GM11168 (cell line): Measurements from ENCODE around the gene MAPKAPK3.

Source experiments
- in situ Hi-C: fragments of 300-500 bp; cut with MboI; formaldehyde crosslinking; loops from one replicate; pipeline ENCODE4 v1.12.0; 2022; ENCODE audit warnings: low sequenced_read_pairs; ENCODE audit not compliant: unreplicated experiment

MAPKAPK3 gene

GRCh38 chr3:50617096-50617791, at the start of gene MAPKAPK3:
TSS of gene MAPKAPK3 (plus strand) at chr3:50617151. CDS start at chr3:50617566, 415 bp downstream.
- in situ Hi-C loops, result no loop called here

GRCh38 chr3:50567386-50568167, 49.4 kb upstream of the MAPKAPK3 start, which contains the start of gene C3orf18:
TSS of gene C3orf18 (minus strand) at chr3:50567747. CDS start at chr3:50565699, 2,048 bp downstream.
- in situ Hi-C loops, result no loop called here

DNA sequence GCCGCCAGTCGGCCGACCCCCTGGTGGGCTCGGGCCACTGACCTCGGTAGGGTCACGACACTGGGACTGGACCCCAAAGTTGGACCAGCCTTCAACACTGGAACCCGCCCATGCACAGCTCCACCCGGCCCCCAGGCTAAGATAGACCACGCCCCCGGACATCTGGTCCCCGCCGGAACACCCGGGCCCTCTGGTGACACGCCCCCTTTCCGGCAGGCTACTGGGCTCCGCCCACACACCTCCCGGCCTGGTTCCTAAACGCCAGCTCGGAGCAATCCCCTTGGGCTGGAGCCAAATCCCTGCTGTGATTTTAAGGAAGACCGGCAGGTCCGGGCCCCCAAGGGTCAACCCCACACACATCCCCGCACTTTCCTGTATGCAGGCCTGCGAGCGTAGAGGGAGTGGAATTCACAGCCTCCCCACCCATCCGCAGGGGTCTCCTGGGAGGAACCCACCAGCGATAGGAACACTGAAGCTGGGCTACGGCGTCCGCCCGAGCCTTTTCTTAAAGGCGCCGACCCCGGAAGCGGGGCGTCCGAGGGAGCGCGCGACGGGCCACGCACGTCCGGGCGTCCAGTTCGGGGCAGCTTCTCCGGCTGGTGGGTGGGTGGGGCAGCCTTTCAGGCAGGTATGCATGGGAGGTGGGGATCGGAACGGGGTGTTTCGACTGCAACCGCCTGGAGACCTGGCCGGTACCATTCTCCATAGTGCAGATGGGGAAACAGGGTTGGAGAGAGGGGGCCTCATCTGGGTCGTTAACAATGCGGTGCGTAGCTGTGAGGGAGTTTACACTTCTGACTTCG, 47.8 kb upstream of the MAPKAPK3 start, which contains the start of gene HEMK1:
Gene HEMK1 (plus strand): TSS at position 576 of the 803 bp plus-strand sequence. CDS start 1,583 bp downstream, outside the sequence.
- in situ Hi-C loops, result no loop called here

DNA sequence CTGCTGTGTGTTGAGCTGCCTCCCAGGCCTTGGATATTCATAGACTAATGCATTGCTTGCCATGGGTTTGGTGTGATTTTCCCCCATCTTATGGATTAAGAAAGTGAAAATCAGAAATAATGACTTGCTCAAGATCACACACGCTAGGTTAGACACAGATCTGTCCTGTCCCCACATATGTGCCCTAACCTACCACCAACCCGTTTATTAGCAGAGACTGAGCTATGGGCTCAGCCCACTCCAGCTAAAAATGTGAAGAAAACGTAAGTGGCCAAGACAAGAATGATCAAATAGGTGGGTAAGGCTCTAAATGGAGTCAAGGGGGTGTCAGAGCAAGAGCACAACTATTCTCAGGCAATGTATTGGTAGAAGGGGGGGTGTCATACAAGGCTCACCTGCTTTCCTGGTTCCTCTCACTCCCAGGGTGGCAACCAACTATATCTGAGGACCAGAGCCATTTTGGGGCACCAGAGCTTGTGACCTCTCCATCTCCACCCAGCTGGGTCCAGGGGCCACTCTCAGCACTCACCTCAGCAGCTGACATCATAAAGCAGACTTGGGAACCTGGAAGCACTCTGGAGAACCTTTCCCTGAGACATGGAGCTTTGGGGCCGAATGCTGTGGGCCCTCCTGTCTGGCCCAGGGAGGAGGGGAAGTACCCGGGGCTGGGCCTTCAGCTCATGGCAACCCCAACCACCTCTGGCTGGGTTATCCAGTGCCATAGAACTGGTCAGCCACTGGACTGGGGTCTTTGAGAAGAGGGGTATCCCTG, 46.3 kb upstream of the MAPKAPK3 start:
- in situ Hi-C loops, result no loop called here

DNA sequence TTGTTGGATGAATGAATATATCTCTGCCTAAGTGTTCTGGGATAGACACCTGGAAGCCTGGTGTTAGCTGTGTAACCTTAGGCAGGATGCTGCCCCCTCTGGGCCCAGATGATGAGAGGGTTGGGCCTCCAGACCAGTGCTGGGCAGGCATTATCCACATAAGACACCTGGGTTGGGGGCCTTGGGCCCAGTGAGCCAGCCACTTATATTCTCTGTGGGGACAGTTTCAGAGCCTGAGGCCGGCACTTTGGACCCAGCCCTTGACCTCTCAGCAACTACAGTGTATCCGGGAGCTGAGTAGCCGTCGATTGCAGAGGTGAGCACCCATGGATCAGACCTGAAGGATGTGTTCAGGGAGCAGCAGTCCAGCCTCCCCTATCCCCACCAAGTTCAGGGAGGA, 45.5 kb upstream of the MAPKAPK3 start:
- in situ Hi-C loops, result no loop called here

GRCh38 chr3:50572158-50572557, 44.8 kb upstream of the MAPKAPK3 start:
- in situ Hi-C loops, result no loop called here

DNA sequence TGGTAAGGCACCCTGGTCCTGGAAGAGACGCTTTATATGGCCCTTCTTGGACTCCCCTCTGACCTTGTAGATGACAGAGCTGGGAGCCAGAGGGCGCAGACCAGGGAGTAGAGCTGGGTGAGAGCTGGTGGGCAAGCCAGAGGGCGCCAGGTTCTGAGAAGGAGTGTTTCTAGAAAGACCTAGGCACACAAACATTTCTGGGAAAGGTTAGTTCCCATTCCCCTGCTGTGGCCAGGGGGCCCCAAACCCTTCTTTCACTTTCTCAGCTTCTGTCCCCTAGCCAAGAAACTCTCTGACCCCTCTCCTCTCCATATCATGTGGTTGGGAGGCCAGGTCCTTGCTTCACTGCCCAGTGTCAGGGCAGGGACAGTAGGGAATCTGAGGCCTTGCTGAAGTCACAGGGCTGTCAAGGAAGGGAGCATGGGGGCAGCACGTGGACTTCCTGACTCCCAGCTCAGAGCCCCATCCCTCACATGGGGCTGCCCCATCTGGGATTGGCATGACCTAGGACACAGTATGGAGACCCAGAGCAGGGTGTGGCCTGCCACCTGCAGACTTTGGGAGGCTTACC, 44.1 kb upstream of the MAPKAPK3 start:
- in situ Hi-C loops, result no loop called here

- in situ Hi-C loops, result no loop called here
Measured at GRCh38 chr3:50573566-50574443, 43.1 kb upstream of the MAPKAPK3 start.

DNA sequence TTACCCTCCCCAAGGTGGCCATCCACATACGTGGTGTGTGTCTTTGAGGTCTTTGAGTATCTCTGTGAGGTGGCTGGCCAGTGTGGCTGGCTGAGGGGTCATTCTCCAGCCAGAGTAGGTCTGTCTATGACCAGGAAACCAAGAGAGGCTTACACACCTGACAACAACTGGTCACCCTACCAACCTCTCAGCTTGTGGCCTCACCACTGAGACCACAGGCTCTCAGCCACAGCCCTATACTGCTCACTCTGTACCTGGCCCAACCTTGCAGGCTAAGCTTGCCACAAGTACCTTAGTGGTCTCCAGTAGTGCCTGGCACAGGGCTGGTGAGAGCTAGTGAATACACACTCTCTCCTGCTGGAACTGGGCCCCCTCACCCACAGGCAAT, 42.5 kb upstream of the MAPKAPK3 start:
- in situ Hi-C loops, result no loop called here

DNA sequence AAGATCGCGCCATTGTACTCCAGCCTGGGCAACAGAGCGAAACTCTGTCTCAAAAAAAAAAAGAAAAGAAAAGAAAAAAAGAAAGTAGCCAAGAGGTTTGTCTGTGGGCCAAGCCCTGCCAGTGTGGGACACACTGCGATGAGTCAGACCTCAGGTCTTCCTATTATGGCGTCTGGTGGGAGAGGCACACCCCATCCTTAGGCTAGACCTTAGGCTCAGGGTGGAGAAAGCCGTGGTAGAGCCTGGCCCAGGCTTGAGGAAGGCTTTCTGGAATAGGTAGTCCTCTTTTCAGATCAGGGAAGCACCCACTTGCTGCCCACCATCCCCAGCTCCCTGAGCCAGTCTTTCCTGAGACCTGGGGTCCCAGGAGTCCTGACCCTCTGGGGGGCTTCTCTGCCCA, 41.6 kb upstream of the MAPKAPK3 start:
- in situ Hi-C loops, result loop anchor here (5.0 kb wide), 1 partner anchor 37 kb away; the partner anchor contains the start of gene CISH

- in situ Hi-C loops, result loop anchor here (5.0 kb wide), 1 partner anchor 35 kb away; the partner anchor contains the start of gene CISH
Measured at GRCh38 chr3:50577348-50577747, 39.6 kb upstream of the MAPKAPK3 start.

DNA sequence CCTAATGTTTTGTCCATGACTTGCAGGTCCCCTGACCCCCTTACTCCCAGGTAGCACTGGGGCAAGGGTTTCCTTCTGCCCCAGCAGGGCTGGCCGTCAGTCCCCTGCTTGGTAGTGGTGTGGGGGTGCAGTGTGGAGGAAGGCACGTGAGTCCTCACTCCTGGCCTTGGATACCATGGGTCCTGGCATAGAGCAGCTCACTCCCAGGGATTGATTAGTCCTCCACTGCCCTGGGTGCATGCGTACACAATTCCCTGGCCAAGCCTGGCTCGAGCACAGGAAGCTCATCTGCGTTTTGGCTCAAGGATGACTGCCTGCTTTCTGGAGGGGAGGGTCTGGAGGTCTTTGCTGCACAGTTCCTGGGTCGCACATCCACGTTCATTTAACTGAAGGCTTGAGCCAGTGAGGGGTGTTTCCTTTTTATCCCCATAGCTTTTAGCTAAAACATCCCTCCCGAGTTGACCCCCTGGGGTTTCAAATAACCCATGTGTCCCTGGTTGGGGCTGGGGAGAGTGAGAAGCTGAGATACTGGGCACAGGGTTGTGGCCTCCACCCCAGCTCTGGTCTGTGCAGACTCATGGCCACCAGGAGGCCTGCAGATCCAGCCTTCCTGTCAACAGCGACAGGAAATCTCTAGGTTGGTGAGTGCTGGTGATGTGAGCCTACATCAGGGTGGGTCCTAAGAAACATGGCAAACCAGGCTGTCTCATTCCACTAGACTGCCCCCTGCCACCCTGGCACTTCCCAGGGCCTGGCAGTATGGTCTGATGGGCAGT, 36.1 kb upstream of the MAPKAPK3 start:
- in situ Hi-C loops, result no loop called here

DNA sequence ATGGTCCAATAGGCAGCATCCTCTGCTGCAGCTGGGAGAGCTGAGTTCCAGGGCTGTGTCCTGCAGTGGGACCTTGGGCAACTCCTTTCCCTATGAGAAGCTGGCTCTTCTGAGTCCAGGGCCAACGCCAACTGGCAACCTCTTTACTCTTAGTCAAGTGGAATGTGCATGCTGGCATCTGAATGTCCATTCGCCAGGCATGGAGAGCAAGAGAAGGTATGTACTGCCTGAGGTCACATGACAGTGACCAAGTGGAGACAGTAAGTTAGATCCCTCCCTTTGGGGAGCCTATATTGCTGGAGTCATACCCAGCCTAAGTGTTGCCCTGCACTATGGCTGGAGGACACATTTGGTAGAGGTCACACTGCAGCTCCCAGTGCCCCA, 35.5 kb upstream of the MAPKAPK3 start:
- in situ Hi-C loops, result no loop called here

GRCh38 chr3:50582083-50582482, 34.9 kb upstream of the MAPKAPK3 start:
- in situ Hi-C loops, result no loop called here

DNA sequence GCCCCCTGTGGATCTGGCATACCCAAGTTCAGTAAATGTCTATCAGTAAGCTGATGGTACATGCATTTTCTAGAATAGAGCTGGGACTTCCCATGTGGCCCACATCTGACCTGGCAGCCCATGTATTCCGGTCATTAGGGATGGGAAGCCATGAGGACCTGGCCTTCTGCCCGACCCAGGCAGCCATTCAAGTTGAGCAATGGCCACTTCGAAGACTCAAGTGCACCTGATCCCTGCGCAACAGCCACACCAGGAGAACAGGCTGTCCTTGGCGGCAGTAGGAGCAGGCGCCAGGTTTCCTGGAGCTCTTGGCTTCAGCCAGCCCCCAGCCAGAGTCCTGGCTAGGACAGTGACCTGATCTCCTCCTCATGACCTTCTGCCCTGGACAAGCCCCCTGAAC, 33.1 kb upstream of the MAPKAPK3 start:
- in situ Hi-C loops, result no loop called here

- in situ Hi-C loops, result no loop called here
Measured at GRCh38 chr3:50584391-50584790, 32.6 kb upstream of the MAPKAPK3 start.

DNA sequence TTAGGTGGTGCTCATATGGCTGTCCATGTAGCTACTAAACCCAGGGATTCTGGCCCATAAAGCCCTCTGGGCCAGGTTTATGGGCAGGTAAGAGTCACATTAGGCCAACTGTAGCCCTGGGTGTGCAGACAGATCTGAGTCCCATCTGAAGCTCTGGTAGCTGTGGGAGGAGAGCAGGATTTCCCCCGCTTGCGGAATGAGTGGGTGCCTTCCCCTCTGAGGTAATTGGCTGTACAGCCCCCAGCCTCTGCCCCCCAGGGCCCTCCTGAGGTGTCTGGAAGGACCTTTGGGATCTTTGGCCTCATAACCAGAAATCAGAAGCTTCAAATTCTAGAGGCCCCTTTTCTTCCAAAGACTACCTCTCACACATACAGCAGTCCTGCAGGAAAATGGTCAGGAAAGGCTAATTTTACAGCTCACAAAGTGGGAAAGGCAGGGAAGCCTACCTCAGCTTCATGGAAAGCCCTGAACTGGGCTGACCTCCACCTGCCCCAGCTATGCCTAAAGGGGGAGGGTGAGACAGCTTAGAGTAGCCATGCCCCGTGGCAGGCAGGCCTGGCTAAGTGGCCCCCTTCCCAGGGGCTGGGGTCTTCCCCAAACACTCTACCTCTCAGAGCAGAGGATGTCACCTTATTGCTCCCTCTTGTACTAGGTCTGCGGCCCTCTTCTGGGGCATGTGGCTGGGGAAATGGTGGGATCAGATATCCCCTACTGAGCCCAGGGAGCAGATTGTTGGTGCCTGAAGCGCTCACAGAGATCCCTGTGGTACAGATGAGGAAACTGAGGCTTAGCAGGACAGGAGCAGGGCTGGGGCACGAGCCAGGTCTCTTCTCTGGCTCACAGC, 30.8 kb upstream of the MAPKAPK3 start:
- in situ Hi-C loops, result no loop called here
